Fibroblast of lung (primary cell): Measurements from ENCODE around the gene IKZF3. TPM values are rescaled to one million over a fixed set of nuclear protein-coding genes. Genes with fewer than 3 reads are reported as not detected.
"Not testable (repeated sequence)": the region's sequence is repeated elsewhere in the genome, so short reads cannot be mapped to it uniquely, and the experiment has no call there.

Experiments used
- DNase-seq, 2 donors: peaks; one replicate each; pipeline versions ENCODE4 v3.0.0 to v3.0.0-alpha.2; 2010; ENCODE audit warnings: low read depth in 2 of 2
- H2AFZ ChIP-seq: 2 replicates; pipeline ENCODE4 v1.5.1; 2012; ENCODE audit warnings: low read length, control low read depth, inconsistent platforms
- H3K27ac ChIP-seq: 2 replicates; pipeline ENCODE4 v1.5.1; 2011; ENCODE audit warnings: low read length, control low read depth; ENCODE audit not compliant: insufficient read depth
- H3K27me3 ChIP-seq: 2 replicates; pipeline ENCODE4 v1.5.1; 2011; ENCODE audit warnings: mild to moderate bottlenecking, low read length; ENCODE audit not compliant: control insufficient read depth, insufficient read depth
- H3K36me3 ChIP-seq: 2 replicates; pipeline ENCODE4 v1.5.1; 2011; ENCODE audit warnings: low read length; ENCODE audit not compliant: control insufficient read depth, insufficient read depth
- H3K4me1 ChIP-seq: 2 replicates; pipeline ENCODE4 v1.5.1; 2011; ENCODE audit warnings: low read length; ENCODE audit not compliant: control insufficient read depth, insufficient read depth; ENCODE audit errors: extremely low read depth
- H3K4me2 ChIP-seq: 2 replicates; pipeline ENCODE4 v1.5.1; 2011; ENCODE audit warnings: low read length, control low read depth; ENCODE audit not compliant: insufficient read depth; ENCODE audit errors: extremely low read depth
- H3K4me3 ChIP-seq, 4 experiments: fragments of 200-600 bp in 1 of 4; sonication (generic) in 1 of 4; replicated peaks in 1 of 4; 2 replicates each; pipeline ENCODE4 v1.5.1; 2011 to 2016; ENCODE audit warnings: low read length in 4 of 4, low read depth in 3 of 4, mild to moderate bottlenecking in 3 of 4, control low read depth in 2 of 4, inconsistent platforms in 1 of 4, mixed read lengths in 1 of 4; ENCODE audit not compliant: insufficient read depth in 1 of 4; ENCODE audit errors: control extremely low read depth in 1 of 4
- H3K79me2 ChIP-seq: 2 replicates; pipeline ENCODE4 v1.5.1; 2012; ENCODE audit warnings: mild to moderate bottlenecking, low read length, inconsistent platforms; ENCODE audit not compliant: control insufficient read depth, insufficient read depth
- H3K9ac ChIP-seq: 2 replicates; pipeline ENCODE4 v1.5.1; 2011; ENCODE audit warnings: mild to moderate bottlenecking, low read length, control low read depth; ENCODE audit not compliant: insufficient read depth
- H3K9me3 ChIP-seq: 2 replicates; pipeline ENCODE4 v1.5.1; 2012; ENCODE audit warnings: low read depth, low read length; ENCODE audit not compliant: control insufficient read depth, insufficient read depth
- H4K20me1 ChIP-seq: 2 replicates; pipeline ENCODE4 v1.5.1; 2011; ENCODE audit warnings: low read length; ENCODE audit not compliant: control insufficient read depth, insufficient read depth; ENCODE audit errors: extremely low read depth
- EZH2 ChIP-seq: IDR thresholded peaks from 2 replicates; pipeline ENCODE4 v1.5.1; 2012; ENCODE audit warnings: low read length, control low read depth, mild to moderate bottlenecking; ENCODE audit errors: missing control alignments
- polyA plus RNA-seq, 2 donors: library from polyadenylated mRNA; depleted of rRNA in 1 of 2; stranded (reverse) in 1 of 2; unstranded in 1 of 2; fragments of >200 nt; gene quantifications; 2 replicates each; pipeline ENCODE4 v1.2.1, GENCODE V29; 2011 to 2012; ENCODE audit warnings: missing spikeins in 1 of 2
- total RNA-seq: library from RNA; depleted of rRNA; stranded (reverse); fragments of >200 nt; gene quantifications from 2 replicates; pipeline ENCODE4 v1.2.1, GENCODE V29; 2014
- TF ChIP-seq, protein P1 (sequence below), 2 donors: IDR thresholded peaks in 1 of 2; conservative IDR thresholded peaks in 1 of 2; 1 replicate in 1 of 2; 2 replicates in 1 of 2; pipeline ENCODE4 v1.5.1; 2011 to 2012; ENCODE audit warnings: low read length in 2 of 2, control low read depth in 1 of 2, inconsistent platforms in 1 of 2, low read depth in 1 of 2, mild to moderate bottlenecking in 1 of 2

Gene IKZF3
- total and polyA plus RNA-seq, 2 donors (not counting 1 experiment from before 2014, with no cell fraction given): not detected

DNA sequence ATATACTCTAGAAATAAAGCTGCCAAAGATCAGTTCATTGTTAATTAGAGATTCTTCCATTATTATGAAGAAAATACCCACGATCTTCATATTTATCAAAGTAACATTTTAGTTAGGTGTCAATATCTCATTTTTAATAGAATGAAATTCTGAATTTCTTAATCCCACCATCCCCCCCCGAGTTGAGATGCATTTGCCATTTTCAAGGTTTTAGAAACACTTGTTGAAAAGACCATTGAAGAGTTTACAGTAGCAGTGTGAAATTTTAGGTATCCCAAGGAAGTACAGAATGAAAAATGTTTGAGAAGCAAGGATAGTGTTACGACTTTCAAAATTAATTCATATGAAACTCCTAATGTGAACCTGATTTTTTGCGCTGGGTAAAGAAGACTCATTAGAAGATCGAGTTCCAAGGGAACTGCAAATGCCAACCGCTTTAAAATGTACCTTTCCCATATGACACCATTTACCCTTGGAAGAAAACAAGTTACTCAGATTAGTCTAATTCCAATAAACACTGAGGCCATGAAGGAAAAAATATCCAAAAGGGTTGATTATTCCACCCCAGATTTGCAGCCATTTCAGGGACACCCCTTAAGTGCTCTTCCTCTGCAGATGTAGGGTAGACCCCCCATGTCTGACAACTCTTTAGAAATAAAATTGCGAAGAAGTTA, 731 bp downstream of the IKZF3 start:
- TF ChIP-seq, protein P1, sequence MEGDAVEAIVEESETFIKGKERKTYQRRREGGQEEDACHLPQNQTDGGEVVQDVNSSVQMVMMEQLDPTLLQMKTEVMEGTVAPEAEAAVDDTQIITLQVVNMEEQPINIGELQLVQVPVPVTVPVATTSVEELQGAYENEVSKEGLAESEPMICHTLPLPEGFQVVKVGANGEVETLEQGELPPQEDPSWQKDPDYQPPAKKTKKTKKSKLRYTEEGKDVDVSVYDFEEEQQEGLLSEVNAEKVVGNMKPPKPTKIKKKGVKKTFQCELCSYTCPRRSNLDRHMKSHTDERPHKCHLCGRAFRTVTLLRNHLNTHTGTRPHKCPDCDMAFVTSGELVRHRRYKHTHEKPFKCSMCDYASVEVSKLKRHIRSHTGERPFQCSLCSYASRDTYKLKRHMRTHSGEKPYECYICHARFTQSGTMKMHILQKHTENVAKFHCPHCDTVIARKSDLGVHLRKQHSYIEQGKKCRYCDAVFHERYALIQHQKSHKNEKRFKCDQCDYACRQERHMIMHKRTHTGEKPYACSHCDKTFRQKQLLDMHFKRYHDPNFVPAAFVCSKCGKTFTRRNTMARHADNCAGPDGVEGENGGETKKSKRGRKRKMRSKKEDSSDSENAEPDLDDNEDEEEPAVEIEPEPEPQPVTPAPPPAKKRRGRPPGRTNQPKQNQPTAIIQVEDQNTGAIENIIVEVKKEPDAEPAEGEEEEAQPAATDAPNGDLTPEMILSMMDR (conservative IDR thresholded peaks at IDR 0.05 in 1 of 2, IDR thresholded peaks at IDR 0.05 in 1 of 2; ENCODE audit: low read depth in 1 of 2, low read length in 2 of 2): no peak
- TF ChIP-seq EZH2: no peak
- no peak overlapping the region for H2AFZ ChIP-seq
- H3K4me2 ChIP-seq: no peak overlapping the region

DNA sequence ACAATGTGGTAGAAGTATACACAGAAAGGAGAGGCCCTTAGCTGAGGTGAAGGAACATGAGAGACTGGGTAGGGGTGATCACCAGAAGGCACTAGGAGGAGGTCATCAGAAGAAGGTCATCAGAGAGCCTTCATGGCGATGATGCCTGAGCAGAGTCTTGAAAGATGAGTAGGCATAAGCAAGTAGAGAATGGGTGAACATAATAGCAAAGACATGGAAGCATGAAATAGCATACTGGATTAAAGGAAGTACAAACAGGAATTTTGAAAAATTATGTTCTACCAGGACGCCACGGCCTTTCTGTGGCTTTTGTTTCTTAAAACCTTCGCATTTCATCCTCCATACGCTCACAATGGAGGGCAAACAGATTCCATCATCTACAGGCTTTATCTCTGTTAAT, 2.9 kb downstream of the IKZF3 start:
- no peak overlapping the region for H2AFZ ChIP-seq
- H3K9ac ChIP-seq: no peak overlapping the region
- no peak overlapping the region for H3K4me3 ChIP-seq
- no peaks in the 10 kb centered on the region for H3K9me3 ChIP-seq
- no peak overlapping the region for H3K27ac ChIP-seq
- no peaks in the 10 kb centered on the region for H3K79me2 ChIP-seq
- no peak for DNase-seq
- no peaks in the 10 kb centered on the region for H4K20me1 ChIP-seq
- peaks cover 29% of the 10 kb centered on the region for H3K27me3 ChIP-seq
- TF ChIP-seq EZH2: no peak
- TF ChIP-seq, protein P1 (conservative IDR thresholded peaks at IDR 0.05 in 1 of 2, IDR thresholded peaks at IDR 0.05 in 1 of 2; ENCODE audit: low read depth in 1 of 2, low read length in 2 of 2): no peak
- no peaks in the 10 kb centered on the region for H3K4me1 ChIP-seq
- H3K4me2 ChIP-seq: no peak overlapping the region
- no peaks in the 10 kb centered on the region for H3K36me3 ChIP-seq

More for the DNA sequence above, 731 bp downstream of the IKZF3 start:
- Histone ChIP-seq H3K36me3 (no peaks in the 10 kb centered on the region), H3K27me3 (peaks cover 48% of the 10 kb centered on the region), H3K9me3 (no peaks in the 10 kb centered on the region), H3K27ac (no peak overlapping the region), H3K9ac (no peak overlapping the region), H3K79me2 (no peaks in the 10 kb centered on the region), H3K4me1 (no peaks in the 10 kb centered on the region), H3K4me3 (no peak overlapping the region), H4K20me1 (no peaks in the 10 kb centered on the region)
- DNase-seq: no peak

DNA sequence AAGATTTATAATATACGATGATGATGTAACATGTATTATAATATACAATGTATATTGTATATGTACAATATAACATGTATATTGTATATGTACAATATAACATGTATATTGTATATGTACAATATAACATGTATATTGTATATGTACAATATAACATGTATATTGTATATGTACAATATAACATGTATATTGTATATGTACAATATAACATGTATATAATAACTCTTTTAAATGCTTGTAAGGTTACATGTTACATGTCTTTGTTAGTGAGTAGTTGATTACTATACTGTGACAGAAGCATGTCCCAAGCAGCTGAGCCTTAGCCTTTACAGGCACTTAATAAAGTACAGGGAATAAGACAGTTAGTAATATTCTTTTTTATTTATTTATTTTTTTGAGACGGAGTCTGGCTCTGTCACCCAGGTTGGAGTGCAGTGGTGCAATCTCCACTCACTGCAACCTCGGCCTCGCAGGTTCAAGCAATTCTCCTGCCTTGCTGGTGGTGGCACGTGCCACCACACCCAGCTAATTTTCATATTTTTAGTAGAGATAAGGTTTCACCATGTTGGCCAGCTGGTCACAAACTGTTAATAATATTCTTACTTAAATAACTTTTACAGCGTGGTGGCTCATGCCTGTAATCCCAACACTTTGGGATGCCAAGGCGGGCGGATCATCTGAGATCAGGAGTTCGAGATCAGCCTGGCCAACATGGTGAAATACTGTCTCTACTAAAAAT, 8.0 kb downstream of the IKZF3 start:
- H2AFZ ChIP-seq, H3K4me1 ChIP-seq, H4K20me1 ChIP-seq, H3K79me2 ChIP-seq, H3K9ac ChIP-seq, H3K9me3 ChIP-seq, H3K27me3 ChIP-seq, H3K4me3 ChIP-seq, H3K36me3 ChIP-seq, H3K4me2 ChIP-seq, H3K27ac ChIP-seq, DNase-seq: not testable (repeated sequence)
